ENCODE data around the gene AKAP10. TPM values are rescaled to one million over a fixed set of nuclear protein-coding genes. Genes with fewer than 3 reads are reported as not detected.

Gene AKAP10
- total and polyA plus RNA-seq, 8 donors = 27.9 to 35.2 (median 32.3) TPM

GRCh38 chr17:19991252-19991885 lies 13.7 kb upstream of the AKAP10 start:
- Histone ChIP-seq H3K4me3 (no peak overlapping the region), H3K4me1 (peaks cover 4 to 6% of the 10 kb centered on the region in 2 donors), H3K27ac (no peak overlapping the region), H3K27me3 (peaks cover 0 to 6% of the 10 kb centered on the region in 2 donors), H3K9me3 (no peaks in the 10 kb centered on the region), H3K36me3 (no peaks in the 10 kb centered on the region)
- DNase-seq (no peak), ATAC-seq (no peak)
- intact Hi-C loops (cut with DNase I) = loop anchor here in 1 of 2 donors (5.0 kb wide), 1 partner anchor 126 kb away; no protein-coding TSS in a partner anchor
- no peak for TF ChIP-seq CTCF (IDR thresholded peaks at IDR 0.05)

- intact Hi-C loops (cut with DNase I) = no loop called here
- H3K27ac ChIP-seq = no peak overlapping the region
- H3K4me3 ChIP-seq = no peak overlapping the region
- peaks cover under 1 to 2% of the 10 kb centered on the region in 2 donors for H3K4me1 ChIP-seq
- no peaks in the 10 kb centered on the region for H3K9me3 ChIP-seq
- peaks cover 0 to 1% of the 10 kb centered on the region in 2 donors for H3K27me3 ChIP-seq
- no peak for DNase-seq
- no peaks in the 10 kb centered on the region for H3K36me3 ChIP-seq
- TF ChIP-seq CTCF (IDR thresholded peaks at IDR 0.05) = no peak
- ATAC-seq = no peak
Observed at GRCh38 chr17:19987897-19988296, 10.3 kb upstream of the AKAP10 start.

- H3K27ac ChIP-seq = no peak overlapping the region
- H3K27me3 ChIP-seq = no peaks in the 10 kb centered on the region
- no peak for DNase-seq
- no peaks in the 10 kb centered on the region for H3K4me1 ChIP-seq
- no peak overlapping the region for H3K4me3 ChIP-seq
- no peaks in the 10 kb centered on the region for H3K36me3 ChIP-seq
- H3K9me3 ChIP-seq = no peaks in the 10 kb centered on the region
- no peak for ATAC-seq
- no peak for TF ChIP-seq CTCF (IDR thresholded peaks at IDR 0.05)
- intact Hi-C loops (cut with DNase I) = no loop called here
Observed at GRCh38 chr17:19986941-19987861, 9.6 kb upstream of the AKAP10 start.

- TF ChIP-seq CTCF (IDR thresholded peaks at IDR 0.05) = no peak
- intact Hi-C loops (cut with DNase I) = no loop called here
- peaks cover 14 to 48% of the 10 kb centered on the region in 2 donors for H3K4me1 ChIP-seq
- H3K9me3 ChIP-seq = no peaks in the 10 kb centered on the region
- peak overlapping the region in 1 of 2 donors; percentile 95 for H3K27ac ChIP-seq
- H3K4me3 ChIP-seq = no peak overlapping the region
- H3K36me3 ChIP-seq = no peaks in the 10 kb centered on the region
- ATAC-seq (no peak), DNase-seq (peak in 2 of 4 donors; percentile 38 to 86)
- H3K27me3 ChIP-seq = no peaks in the 10 kb centered on the region
Observed at GRCh38 chr17:19979917-19980770, 2.5 kb upstream of the AKAP10 start.
